ENCODE data around the gene STX10. TPM values are rescaled to one million over a fixed set of nuclear protein-coding genes. Genes with fewer than 3 reads are reported as not detected.
A peak's percentile ranks its signal among the peaks of the same experiment; 100 is the strongest.
"Not testable (repeated sequence)": the region's sequence is repeated elsewhere in the genome, so short reads cannot be mapped to it uniquely, and the experiment has no call there.

STX10 gene
- total and polyA plus RNA-seq, 9 donors: 15.3 to 57.8 (median 43.0) TPM

- H3K27ac ChIP-seq: no peak overlapping the region
- peak in 4 of 5 donors; percentile 39 to 60 (median 56) for DNase-seq
- no peaks in the 10 kb centered on the region for H3K36me3 ChIP-seq
- no peak overlapping the region for H3K4me3 ChIP-seq
- WGBS, 3 donors: 65 to 69% (median 65%) methylated on average over 18 of the region's 18 CpGs
- intact Hi-C loops (cut with DNase I): no loop called here
- H3K9me3 ChIP-seq: no peaks in the 10 kb centered on the region
- no peaks in the 10 kb centered on the region for H3K4me1 ChIP-seq (ENCODE audit: insufficient read depth)
- no peak for TF ChIP-seq EP300 (IDR thresholded peaks at IDR 0.05)
- no peak for TF ChIP-seq POLR2A (IDR thresholded peaks at IDR 0.05)
- TF ChIP-seq CTCF (IDR thresholded peaks at IDR 0.05): no peak
- H3K27me3 ChIP-seq: no peaks in the 10 kb centered on the region
Observed at GRCh38 chr19:13172346-13173138, 22.4 kb upstream of the STX10 start.

- TF ChIP-seq CTCF (IDR thresholded peaks at IDR 0.05) (no peak), POLR2A (IDR thresholded peaks at IDR 0.05) (no peak), EP300 (IDR thresholded peaks at IDR 0.05) (no peak)
- intact Hi-C loops (cut with DNase I): no loop called here
- WGBS, 3 donors: 91 to 93% (median 92%) methylated on average over 7 of the region's 7 CpGs
- no peaks in the 10 kb centered on the region for H3K4me1 ChIP-seq (ENCODE audit: insufficient read depth)
- H3K27me3 ChIP-seq: no peaks in the 10 kb centered on the region
- no peaks in the 10 kb centered on the region for H3K9me3 ChIP-seq
- H3K27ac ChIP-seq: no peak overlapping the region
- no peaks in the 10 kb centered on the region for H3K36me3 ChIP-seq
- H3K4me3 ChIP-seq: no peak overlapping the region
- no peak for DNase-seq
Observed at GRCh38 chr19:13171146-13171545, 21.0 kb upstream of the STX10 start.

- Histone ChIP-seq H3K36me3 (no peaks in the 10 kb centered on the region), H3K4me1 (ENCODE audit: insufficient read depth) (no peaks in the 10 kb centered on the region), H3K27me3 (no peaks in the 10 kb centered on the region), H3K9me3 (no peaks in the 10 kb centered on the region), H3K27ac (no peak overlapping the region), H3K4me3 (no peak overlapping the region)
- intact Hi-C loops (cut with DNase I): loop anchor here in 1 of 4 donors (10.0 kb wide), 1 partner anchor 695 kb away; no protein-coding TSS in a partner anchor
- 79 to 85% (median 81%) methylated on average over 5 of the region's 5 CpGs for WGBS, 3 donors
- TF ChIP-seq CTCF (IDR thresholded peaks at IDR 0.05) (no peak), EP300 (IDR thresholded peaks at IDR 0.05) (no peak), POLR2A (IDR thresholded peaks at IDR 0.05) (no peak)
- no peak for DNase-seq
Observed at GRCh38 chr19:13169769-13170168, 19.6 kb upstream of the STX10 start.

- H3K4me1 ChIP-seq (ENCODE audit: insufficient read depth); H3K27me3 ChIP-seq; H3K36me3 ChIP-seq; H3K4me3 ChIP-seq; H3K27ac ChIP-seq; H3K9me3 ChIP-seq; DNase-seq: not testable (repeated sequence)
- intact Hi-C loops (cut with DNase I): loop anchor here in 1 of 4 donors (10.0 kb wide), 1 partner anchor 699 kb away; no protein-coding TSS in a partner anchor
- WGBS, 3 donors: 94 to 96% (median 95%) methylated on average over 3 of the region's 3 CpGs
Observed at GRCh38 chr19:13166151-13166550, 16.0 kb upstream of the STX10 start.
